Measurements from ENCODE around the gene IL1RAP. TPM values are rescaled to one million over a fixed set of nuclear protein-coding genes. Genes with fewer than 3 reads are reported as not detected.
"Not testable (repeated sequence)": the region's sequence is repeated elsewhere in the genome, so short reads cannot be mapped to it uniquely, and the experiment has no call there.

IL1RAP gene
- total and polyA plus RNA-seq, 9 of the 15 experiments (the other 6 are each of a cell fraction or from before 2014, with no cell fraction given): 0.23 to 1.8 (median 0.88) TPM

GRCh38 chr3:190517687-190518086, 3.8 kb downstream of the IL1RAP start:
- no peaks in the 10 kb centered on the region for H3K9me3 ChIP-seq (replicated peaks; ENCODE audit: control insufficient read depth, insufficient read depth, low read depth, low read length)
- no TSS peak for BruUV-seq (replicated peaks)
- ChIA-PET POLR2A (no interaction called here), CTCF (ENCODE audit: low intra/inter-chr PET ratio) (no interaction called here)
- H3K79me2 ChIP-seq (ENCODE audit: control insufficient read depth, insufficient read depth, low read length): no peaks in the 10 kb centered on the region
- ATAC-seq (no peak), DNase-seq (ENCODE audit: extremely low read depth in 1 of 4, low spot score in 3 of 4) (no peak), FAIRE-seq (no peak)
- no peak overlapping the region for H3K4me2 ChIP-seq (ENCODE audit: insufficient read depth, low read length)
- no peaks in the 10 kb centered on the region for H3K36me3 ChIP-seq (ENCODE audit: control insufficient read depth, insufficient read depth, low read length)
- no peak overlapping the region for H2AFZ ChIP-seq (ENCODE audit: low read depth, low read length)
- in situ Hi-C loops (cut with MboI): no loop called here
- no peak overlapping the region for H3K4me3 ChIP-seq
- intact Hi-C loops (cut with micrococcal nuclease): no loop called here
- TF ChIP-seq RAD51 (IDR thresholded peaks at IDR 0.05; ENCODE audit: borderline replicate concordance, low read depth) (no peak), ATF2 (CRISPR knock-in tag; IDR thresholded peaks at IDR 0.05) (no peak), TBL1XR1 (IDR thresholded peaks at IDR 0.05; ENCODE audit: low read length in 2 of 2) (no peak), XRCC5 (IDR thresholded peaks at IDR 0.05; ENCODE audit: low read depth, low read length) (no peak), MXD1 (CRISPR knock-in tag; IDR thresholded peaks at IDR 0.05; ENCODE audit: borderline replicate concordance, poor library complexity, severe bottlenecking) (no peak), HDAC1 (IDR thresholded peaks at IDR 0.05) (no peak), CBX3 (IDR thresholded peaks at IDR 0.05; ENCODE audit: borderline replicate concordance in 1 of 2, low read length in 2 of 2) (no peak)
- peaks cover 0 to 8% of the 10 kb centered on the region in 2 experiments; a peak in 2 of 5 replicates for H3K4me1 ChIP-seq (replicated peaks in 1 of 2; ENCODE audit: control insufficient read depth in 2 of 2, insufficient read depth in 2 of 2, low read length in 2 of 2)
- no peak overlapping the region for H3K9ac ChIP-seq (ENCODE audit: insufficient read depth in 1 of 2, low read depth in 2 of 2, low read length in 2 of 2)
- H3K27ac ChIP-seq (ENCODE audit: extremely low read depth, low read depth, low read length): no peak overlapping the region
- H3K27me3 ChIP-seq (ENCODE audit: control insufficient read depth in 2 of 2, insufficient read depth in 2 of 2, low read length in 2 of 2): no peaks in the 10 kb centered on the region
- no peaks in the 10 kb centered on the region for H4K20me1 ChIP-seq (replicated peaks; ENCODE audit: control insufficient read depth, insufficient read depth, low read length)
- H3K9me1 ChIP-seq (ENCODE audit: control insufficient read depth, insufficient read depth, low read length): no peaks in the 10 kb centered on the region
- WGBS (ENCODE audit: insufficient coverage, low coverage, missing lambda C conversion rate): 0% methylated on average over 3 of the region's 3 CpGs

GRCh38 chr3:190518531-190518930, 4.6 kb downstream of the IL1RAP start:
- H3K27ac ChIP-seq (ENCODE audit: extremely low read depth, low read depth, low read length); H3K4me2 ChIP-seq (ENCODE audit: insufficient read depth, low read length); H3K9ac ChIP-seq (ENCODE audit: insufficient read depth in 1 of 2, low read depth in 2 of 2, low read length in 2 of 2); DNase-seq (ENCODE audit: extremely low read depth in 1 of 4, low spot score in 3 of 4); H3K9me1 ChIP-seq (ENCODE audit: control insufficient read depth, insufficient read depth, low read length); ATAC-seq; H3K4me1 ChIP-seq (replicated peaks in 1 of 2; ENCODE audit: control insufficient read depth in 2 of 2, insufficient read depth in 2 of 2, low read length in 2 of 2); POLR2A ChIA-PET; H3K9me3 ChIP-seq (replicated peaks; ENCODE audit: control insufficient read depth, insufficient read depth, low read depth, low read length); FAIRE-seq; H4K20me1 ChIP-seq (replicated peaks; ENCODE audit: control insufficient read depth, insufficient read depth, low read length); H2AFZ ChIP-seq (ENCODE audit: low read depth, low read length); BruUV-seq (replicated peaks); H3K27me3 ChIP-seq (ENCODE audit: control insufficient read depth in 2 of 2, insufficient read depth in 2 of 2, low read length in 2 of 2); H3K36me3 ChIP-seq (ENCODE audit: control insufficient read depth, insufficient read depth, low read length); CTCF ChIA-PET (ENCODE audit: low intra/inter-chr PET ratio); in situ Hi-C loops (cut with MboI); H3K4me3 ChIP-seq; intact Hi-C loops (cut with micrococcal nuclease); H3K79me2 ChIP-seq (ENCODE audit: control insufficient read depth, insufficient read depth, low read length): not testable (repeated sequence)
- WGBS (ENCODE audit: insufficient coverage, low coverage, missing lambda C conversion rate): 2% methylated on average over 4 of the region's 4 CpGs
